GM21825 (cell line): ENCODE measurements around the gene DRD3.

Source experiments
- ATAC-seq: cut with Tn5 transposase; IDR thresholded peaks from one replicate; pipeline ENCODE4 v1.9.1; 2021; ENCODE audit warnings: mild to moderate bottlenecking, moderate library complexity; ENCODE audit not compliant: unreplicated experiment

The DRD3 gene

DNA sequence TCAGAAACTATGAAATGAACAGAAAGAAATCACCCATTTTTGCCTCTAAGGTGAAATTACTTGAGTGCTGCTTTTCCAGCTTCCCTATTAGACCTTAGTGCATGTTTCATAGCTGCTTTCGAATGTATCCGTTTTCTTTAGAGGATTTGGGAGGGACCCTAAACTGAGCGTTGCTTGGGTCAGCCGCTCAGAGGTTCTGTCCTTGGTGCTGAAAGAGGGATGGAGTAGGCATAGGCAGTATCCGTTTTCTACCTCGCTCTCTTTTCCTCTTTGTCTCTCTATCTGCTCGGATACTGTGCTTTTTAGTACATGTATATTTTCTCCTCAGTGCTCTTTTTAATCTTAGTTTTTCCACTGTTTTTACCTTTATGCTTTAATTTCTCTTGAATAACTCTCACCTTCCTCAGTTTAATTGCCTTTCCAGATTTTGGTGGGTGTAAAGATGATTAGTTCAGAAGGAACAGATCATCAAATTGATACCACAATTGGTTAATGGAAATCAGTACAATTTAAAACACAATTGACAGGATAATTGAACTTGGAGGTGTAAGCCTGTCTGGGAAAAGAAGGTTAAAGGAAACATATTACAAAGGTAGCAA, at the start of gene DRD3:
Gene DRD3 (minus strand): TSS at position 283 of the 599 bp plus-strand sequence. CDS start 7,060 bp downstream, outside the sequence.
- no peak for ATAC-seq

DNA sequence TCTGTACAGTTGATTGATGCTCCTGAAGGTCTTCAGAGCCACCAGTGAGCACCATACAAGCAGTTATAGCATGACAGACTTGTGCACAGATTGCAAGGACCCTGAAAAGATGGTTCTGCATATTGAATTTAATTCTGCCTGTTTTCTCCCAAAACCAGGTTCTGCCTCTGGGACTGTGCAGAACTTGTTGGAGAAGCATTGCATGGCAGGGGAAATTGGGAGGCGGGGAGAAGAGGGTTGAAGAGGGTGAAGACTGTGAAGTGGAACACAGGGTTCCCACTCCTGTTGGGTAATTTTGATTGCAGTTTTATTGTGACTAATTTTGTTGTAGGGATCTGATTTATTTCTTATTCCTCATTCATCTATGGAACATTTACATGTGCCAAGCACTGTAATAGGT, 48.2 kb upstream of the DRD3 start:
- no peak for ATAC-seq

DNA sequence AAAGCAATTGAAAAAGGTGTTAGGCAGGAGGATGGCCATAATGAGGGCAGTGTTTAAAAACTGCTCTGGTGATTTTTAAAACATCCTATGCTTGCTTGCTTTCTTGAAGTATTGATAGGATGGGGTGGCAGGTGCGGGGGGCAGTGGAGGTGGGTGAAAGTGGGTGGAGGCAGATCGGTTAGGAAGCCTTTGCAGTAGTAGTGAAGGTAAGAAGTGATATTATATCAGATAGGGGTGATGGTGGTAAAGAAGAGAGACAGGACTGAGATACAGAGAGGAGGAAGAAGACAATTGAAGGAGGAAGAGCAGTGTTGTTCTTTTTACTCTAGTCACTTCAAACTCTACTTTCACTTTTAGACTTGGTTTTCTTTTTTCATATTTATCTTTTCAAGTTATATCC, 47.5 kb upstream of the DRD3 start:
- ATAC-seq, result no peak

DNA sequence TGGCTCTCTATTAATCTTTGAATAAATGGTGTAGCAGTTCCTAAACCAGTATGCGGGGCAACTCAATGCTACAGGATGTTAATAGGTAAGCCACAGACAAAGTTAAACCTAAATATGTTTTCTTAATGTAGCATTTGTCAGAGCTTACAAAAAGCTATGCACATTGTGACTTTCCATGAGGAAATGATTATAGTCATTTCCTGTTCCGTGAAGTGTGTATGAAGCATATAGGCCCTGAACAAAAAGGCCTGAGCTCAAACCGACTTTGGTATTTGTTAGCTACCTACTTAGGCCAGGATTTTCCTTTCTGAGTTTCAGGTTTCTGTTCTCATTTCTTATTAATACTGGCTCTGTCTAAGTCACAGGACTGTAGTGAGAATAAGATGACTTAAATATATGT, 44.3 kb upstream of the DRD3 start:
- peak; percentile 83 for ATAC-seq

DNA sequence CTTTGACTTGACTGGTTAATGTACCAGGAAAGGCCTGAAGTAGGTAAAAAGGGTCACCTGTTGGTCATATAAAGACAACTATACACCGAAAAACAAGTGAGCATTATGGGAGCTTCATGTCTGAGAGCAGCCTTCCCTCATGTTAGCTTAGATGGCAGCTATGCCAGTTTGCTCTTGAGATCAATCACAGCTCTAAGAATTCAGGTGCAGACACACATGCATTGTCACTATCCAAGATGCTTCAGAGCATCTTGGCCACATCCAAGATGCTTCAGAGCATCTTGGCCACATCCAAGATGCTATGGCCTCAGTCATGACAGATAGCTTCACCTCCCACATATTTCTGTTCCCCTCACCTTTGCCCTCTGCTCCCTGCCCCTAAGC, 43.0 kb upstream of the DRD3 start:
- no peak for ATAC-seq

DNA sequence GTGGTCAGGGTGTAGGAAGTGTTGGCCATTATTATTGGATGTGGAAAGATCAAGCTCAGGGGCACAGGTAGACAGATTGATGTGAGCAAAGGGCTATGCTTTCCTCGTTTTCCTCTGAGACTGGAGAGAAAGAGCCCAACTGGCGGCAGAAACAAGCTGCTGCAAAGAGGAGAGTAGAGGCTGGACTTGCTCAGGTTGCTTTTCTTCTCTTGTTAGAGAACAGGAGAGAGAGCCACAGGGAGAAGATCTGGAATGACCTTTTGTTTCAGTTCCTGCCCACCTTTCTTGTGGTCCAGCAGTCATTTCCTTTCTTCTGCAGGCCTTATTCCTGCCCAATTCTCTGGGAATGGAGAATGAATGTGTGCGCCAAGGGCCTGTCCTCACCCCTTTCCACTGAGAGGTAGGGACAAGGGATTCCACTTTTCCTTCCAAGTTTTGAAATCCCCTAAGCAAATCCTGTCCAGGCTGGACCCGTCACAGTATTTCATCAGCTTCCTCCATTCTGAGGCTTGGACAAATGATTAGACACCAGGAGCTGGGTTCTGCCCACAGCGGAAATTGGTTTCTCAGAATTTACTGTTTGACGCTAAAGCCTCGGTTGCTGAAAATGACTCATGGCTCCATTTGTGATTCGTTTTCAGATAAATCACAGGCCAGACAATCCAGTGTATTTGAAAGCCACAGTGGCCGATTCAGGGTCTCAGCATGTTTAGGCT, 42.5 kb upstream of the DRD3 start:
- ATAC-seq, result no peak

DNA sequence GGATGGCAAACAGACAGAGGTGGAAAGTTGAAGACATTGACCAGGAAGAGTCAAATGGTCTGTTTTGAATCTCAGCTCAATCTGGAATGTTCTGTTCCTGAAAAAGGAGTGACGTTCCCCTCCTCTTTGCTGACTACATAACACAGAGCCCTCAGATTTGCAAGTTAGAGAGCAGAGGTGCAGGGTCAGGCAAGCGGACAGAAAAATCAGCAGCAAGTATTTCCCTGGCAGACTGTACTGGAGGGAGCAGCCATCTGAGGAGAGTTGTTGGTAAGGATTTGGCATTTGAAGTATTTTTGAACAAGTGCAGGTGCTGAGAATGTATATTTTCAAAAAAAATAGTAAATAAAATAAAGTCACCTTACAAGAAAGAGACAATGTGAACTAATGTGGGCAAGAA, 40.9 kb upstream of the DRD3 start:
- no peak for ATAC-seq

DNA sequence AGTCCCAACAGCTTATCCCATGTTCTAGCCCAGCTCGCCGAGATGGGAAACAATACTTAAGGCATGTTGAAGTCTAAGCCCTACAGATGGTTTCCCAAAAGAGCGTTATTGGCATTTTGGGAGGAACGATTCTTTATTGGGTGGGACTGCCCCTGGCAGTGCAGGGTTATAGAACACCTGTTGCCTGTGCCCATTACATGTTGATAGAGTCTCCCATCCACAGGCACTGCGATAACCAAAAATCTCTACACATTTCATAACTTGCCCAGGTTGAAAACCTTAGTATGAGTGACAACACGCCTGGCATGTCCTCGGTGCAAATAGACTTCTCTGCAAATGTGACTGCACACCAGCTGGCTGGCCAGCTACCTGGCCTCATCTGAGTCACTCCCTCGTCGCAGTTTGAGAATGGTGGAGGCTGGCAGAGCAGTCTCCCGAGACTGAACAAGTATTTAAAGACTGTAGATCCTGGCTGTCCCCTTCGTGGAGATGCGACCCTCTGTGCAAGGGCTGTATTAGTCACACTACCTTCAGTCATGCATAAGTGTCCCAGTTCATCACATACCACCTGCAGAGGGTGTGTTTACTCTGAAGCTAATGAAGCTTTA, 39.8 kb upstream of the DRD3 start:
- ATAC-seq, result no peak

DNA sequence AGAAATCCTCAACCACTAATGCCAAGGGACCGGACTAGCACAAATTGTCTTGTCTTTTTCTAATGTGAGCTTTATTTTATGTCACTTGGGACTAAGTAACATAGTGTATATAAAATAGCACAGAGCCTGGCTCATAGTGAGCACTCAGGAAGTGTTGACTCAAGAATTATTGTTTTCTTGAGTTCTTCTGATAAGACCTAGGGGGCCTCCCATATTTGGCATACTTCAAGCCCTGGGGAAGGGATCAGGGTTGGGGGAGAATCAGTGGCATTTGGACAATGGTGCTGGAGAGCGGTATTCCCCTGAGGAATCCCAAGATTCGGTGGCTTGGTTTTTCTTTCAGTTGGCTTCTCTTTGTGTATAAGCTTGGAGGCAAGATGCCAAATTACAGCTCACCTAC, 39.2 kb upstream of the DRD3 start:
- ATAC-seq, result no peak

DNA sequence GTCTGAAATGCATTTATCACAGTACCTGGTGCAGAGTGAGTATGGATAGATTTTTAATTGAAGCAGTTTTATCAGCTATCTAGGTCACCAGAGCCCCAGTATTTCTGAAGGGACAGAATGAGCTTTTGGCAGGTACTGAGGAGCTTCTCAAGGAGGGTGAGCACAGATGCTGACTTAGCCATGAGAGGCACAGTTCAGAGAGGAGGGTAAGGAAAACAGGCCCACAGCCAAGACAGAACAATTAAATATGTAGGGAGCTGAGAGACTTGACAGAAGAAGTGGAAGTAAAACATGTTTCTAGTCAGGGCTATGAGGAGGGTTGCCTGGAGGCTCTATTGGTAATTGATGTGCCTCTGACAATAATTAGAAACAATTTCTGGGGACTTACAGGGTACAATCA, 38.4 kb upstream of the DRD3 start:
- ATAC-seq, result no peak

DNA sequence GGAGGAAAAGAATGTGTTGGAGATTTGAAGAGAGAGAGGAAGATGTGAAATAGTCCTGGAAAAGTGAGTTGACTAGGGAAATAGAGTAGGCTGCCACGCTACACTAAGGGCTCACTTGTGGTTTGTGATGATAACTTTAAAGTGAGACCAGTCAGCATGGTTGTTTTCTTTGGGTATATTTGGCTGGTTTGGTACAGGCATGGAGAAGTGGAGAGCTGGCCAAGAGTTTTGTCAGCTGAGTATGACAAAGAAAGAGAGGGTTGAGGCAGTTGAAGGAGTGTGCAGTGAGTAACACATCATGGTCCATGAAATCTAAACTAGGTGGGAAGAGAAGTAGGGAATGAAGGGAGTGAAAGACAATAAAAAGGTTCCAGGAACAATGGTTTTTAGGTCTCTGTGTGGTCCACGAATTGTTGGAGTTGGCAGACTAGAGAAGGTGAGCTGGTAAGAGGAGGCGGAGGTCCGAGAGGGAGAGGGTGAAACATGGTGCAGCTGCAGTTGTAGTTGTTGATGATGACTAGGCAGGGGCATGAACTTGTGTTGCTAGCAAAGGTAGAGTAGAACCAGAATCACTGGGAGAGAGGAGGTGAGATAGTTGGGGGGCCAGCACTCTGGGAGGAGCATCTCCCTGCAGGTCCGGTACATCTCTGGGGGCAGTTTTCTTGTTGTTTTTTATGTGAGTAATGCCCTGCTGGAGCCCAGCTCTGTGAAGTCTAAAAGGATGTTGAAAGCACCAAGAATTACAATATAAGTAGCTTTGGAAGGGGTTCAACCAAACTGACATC, 37.5 kb upstream of the DRD3 start:
- ATAC-seq, result no peak

DNA sequence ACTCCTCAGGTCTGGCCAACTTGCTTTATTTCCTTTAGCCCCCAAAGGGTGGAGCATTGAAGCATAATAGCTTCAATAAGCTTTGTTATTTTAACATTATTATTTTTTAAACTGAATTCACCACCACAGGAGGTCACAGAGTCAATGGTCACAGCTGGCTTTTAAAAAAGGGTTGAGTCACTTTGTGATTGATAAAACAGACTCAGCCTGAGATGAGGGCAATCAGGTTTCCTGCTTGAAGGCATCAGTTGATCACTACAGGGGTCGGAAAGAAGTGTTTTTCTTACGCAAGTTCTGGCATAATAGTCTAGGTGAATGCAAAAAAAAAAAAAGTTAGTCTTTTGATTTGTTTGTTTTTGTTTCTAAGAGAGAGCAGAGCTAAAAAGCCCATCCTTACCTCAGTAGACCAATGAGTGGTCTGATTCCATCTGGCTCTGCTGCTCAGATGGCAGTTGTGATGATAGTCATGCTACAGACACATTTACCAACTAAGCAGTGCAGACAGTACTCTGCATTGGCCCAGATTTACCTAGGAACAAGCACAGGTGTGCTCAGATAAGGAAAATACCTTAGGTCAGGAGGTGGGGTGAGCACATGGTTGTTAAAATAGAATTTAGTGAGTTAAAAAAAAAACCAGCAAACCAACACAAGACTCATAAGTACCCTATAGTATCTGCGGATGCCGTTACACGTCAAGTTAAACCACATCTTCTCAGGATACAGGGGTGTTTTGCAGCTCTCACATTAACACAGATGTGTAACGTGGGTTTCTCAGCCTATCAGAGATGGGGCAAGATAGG, 35.9 kb upstream of the DRD3 start:
- peak; percentile 10 for ATAC-seq

DNA sequence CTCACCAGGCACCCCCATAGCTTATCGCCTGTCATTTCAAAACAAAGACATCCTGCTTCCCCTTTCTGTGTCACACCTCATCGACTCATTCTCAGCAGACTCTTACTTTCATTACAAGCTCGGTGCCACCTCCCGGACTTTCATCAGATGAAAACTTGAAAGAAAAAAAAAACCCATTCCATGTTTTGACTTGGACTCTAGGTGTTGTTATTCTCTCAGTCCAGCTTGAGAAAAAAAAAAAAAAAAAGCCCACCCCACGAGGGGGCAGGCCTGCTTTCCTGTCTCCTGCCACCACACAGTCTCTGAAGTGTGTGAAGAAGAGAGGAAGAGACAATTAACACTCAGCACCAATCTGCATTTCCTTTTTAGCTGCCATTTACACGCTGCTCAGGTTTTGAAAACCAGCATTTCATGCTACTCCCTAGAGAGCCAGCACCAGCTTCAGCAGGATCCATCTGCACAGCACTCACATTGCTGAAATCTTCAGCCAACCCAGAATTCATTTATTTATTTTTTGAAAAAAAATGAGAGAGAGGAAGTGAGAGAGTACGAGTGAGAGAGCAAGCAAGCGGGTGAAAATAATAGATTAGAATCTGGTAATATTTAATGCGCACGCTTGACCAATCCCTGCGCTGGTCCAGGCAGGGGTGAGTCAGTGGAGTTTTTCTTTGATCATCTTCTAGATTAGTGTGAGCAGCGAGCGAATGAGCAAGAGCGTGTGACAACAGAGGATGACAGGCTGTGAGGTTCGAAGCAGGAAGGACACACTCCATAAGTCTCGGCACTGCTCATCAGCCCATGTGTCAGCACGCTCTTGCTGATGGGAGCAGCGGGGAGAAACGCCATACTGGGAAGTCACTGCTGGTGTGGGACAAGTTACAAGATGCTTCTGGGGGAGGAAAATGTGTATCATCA, 35.0 kb upstream of the DRD3 start:
- ATAC-seq, result peak; percentile 76

DNA sequence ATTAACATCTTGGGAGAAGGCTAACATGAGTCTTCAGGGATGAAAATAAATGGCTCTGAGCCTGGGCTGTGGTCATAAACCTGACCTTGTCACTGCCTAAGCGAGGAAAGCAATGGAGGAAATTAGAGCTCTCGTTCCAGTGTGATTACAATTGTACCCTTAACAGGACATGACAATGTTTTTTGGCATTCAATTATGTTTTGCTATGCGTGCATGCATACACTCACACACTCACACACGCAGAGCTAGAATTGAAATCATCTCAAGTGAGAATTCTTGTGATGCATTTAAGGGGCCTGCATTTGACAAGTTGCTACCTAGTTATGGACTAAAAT, 34.4 kb upstream of the DRD3 start:
- ATAC-seq, result peak; percentile 8

DNA sequence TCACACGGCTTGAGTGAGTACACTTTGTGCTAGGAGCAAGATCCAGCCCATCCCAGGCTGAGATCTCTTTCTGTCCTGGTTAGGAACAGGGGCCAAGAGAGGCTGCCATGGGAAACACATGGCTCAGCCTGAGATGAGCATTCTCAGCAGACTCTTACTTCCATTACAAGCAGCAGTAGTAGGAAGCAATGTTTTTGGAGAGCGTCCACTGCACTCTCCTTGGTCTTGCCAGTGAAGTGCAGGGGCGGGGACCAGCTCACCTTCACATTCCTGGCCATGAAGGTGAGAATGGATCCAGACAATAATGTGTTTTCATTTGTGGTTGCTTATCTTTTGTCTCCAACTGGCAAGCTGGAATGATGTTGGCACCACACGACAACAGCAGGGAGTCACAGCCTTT, 33.8 kb upstream of the DRD3 start:
- no peak for ATAC-seq

DNA sequence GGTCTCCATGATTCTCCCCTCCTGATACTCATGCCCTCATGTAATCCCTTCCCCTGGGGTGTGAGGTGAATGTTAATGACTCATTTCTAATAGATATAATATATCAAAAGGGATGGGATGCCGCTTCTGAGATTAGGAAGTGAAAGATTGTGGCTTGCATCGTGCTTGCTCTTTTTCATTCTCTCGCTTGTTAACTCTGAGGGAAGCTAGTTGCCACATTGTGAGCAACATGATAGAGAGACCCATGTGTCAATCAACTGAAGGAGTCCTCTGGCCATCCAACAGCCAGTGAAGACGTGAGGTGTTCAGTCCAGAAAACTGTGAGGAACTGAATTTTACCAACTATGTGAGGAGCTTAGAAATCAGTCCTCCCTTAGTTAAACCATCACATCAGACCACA, 28.9 kb upstream of the DRD3 start:
- ATAC-seq, result peak; percentile 78

DNA sequence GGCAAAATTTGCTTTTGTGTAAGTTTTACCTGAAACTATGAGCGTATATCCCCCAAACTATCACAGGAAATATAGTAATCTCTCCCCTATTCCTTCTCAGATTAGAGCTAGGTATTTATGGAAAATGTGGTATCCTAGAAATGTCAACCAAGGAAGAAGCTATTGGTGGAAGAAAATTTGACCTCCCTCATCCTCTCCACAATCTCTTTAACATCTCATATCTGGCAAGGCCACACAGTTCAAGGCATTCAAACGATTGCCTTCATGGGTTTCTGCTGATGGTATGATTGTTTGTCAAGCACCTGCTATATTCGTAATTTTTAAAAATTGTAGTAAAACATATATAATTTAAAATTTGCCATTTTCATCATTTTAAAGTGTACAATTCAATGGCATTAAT, 27.5 kb upstream of the DRD3 start:
- ATAC-seq, result no peak

DNA sequence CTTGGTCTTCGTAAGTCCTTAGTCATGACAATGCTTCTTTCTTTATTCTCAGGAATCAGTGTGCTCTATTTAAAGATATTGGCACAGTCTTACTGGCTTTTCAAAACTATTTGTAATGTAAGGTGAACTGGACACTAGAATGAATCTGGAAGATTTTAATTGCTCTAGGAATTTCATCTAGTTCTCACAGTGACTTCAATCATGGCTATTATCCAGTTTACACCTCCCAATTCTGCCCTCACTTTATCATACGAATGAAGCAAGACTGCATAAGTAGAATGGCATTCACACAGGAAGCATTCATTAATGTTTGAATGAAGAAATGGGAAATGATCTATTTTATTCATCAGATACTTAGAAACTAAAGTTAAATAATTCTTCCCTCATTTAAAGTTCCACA, 26.7 kb upstream of the DRD3 start:
- no peak for ATAC-seq

DNA sequence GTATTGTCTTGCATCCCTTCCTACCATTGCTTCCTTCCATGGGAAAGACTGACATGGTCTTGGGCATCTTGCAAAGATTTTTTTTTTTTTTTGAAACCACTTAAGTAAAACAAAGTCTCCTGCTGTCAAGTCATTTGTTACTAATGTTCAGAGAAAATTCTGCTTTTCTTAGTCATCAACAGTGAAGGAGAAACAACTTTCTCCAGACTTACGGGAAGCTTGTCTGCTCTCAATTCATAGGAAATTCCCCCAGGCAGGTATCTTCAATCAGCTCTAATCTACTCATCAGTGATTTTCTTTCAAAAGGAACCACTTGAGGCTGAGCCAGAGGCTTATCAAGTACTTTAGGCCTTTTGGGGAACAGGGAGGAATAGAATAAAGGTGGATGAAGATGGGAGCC, 15.9 kb upstream of the DRD3 start:
- no peak for ATAC-seq

DNA sequence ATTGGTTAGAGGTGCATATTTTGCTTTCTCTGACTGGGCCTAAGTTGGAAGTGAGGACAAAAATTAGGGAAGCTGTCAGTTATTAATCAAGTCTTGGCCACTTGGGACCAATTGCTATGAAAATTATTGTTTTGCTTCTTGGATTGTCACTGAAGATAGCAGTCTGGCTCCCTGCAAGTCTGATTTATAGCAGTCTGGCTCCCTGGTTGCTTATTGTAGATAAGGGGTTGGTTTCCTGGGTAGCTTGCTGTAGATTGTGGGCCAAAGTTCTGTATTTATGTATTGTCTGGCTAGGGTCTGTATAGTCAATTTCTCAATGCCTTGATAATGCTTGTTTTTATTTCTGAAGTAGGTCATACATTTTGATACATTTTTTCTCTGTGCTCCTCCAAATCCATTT, 13.3 kb upstream of the DRD3 start:
- ATAC-seq, result no peak
